HT1080 (cell line): ENCODE measurements around the gene GRIP2. TPM values are rescaled to one million over a fixed set of nuclear protein-coding genes. Genes with fewer than 3 reads are reported as not detected.

Experiments used
- DNase-seq: peaks from one replicate; pipeline ENCODE4 v3.0.0-alpha.2; 2015; ENCODE audit warnings: low read depth
- total RNA-seq: library from RNA; depleted of rRNA; stranded (reverse); fragments of >200 nt; shearing (Covaris generic); gene quantifications from 2 replicates; pipeline ENCODE4 v1.2.3, GENCODE V29; 2014

Gene GRIP2
- total RNA-seq, 1 experiment from 2014 or later: not detected

DNA sequence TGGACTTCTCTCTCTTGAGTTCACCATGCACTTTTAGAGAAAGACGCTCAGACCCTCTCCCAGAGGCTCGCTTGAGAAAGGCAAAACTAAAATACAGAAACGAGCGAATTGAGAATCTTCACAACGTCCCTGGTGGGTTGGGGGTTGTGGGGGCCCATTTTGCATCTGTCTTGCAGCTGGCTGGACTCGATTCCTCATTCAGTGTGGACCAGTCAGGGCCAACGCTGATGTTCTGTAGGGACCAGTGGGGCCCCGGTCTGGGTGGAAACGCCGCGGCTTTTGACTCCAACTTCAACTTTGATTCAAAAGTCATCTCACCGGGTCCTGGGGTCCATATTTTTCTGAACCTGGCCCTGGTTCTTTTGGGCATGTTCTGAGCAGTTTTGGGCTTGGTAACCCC lies 69.7 kb downstream of the GRIP2 start:
- no peak for DNase-seq

GRCh38 chr3:14468621-14468981 lies 71.5 kb downstream of the GRIP2 start:
- DNase-seq: no peak

DNA sequence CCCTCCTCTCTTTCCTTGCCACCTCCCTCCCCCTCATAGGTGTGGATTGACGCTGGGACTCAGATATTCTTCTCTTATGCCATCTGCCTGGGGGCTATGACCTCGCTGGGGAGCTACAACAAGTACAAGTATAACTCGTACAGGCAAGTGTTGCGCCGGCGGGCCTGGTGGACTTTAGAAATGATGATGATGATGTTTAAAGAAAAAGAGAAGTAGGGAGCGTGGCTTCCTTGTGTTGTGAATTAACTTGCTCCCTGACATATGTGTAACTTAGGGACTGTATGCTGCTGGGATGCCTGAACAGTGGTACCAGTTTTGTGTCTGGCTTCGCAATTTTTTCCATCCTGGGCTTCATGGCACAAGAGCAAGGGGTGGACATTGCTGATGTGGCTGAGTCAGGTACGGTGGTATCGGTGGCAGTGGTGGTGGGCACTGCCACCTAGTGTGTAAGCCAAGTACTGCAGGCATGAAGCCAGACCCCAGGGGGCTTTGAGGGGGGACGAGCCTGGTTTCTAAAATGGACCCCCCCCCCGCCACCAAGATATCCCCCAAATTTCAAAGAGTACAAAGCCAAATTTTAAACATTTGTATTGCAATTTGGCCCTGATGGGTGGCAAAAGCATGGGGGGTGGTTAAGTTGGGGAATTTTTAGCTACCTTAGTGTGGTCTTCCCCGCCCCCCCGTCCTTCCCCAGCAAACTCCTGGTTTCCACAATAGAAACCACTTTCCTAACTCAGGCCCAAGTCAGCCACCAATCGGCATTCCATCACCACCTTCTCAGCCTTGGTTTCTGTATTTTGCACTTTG lies 72.1 kb downstream of the GRIP2 start:
- DNase-seq: peak; percentile 40

- DNase-seq: no peak
Measured at GRCh38 chr3:14466179-14466903, 73.8 kb downstream of the GRIP2 start.

DNA sequence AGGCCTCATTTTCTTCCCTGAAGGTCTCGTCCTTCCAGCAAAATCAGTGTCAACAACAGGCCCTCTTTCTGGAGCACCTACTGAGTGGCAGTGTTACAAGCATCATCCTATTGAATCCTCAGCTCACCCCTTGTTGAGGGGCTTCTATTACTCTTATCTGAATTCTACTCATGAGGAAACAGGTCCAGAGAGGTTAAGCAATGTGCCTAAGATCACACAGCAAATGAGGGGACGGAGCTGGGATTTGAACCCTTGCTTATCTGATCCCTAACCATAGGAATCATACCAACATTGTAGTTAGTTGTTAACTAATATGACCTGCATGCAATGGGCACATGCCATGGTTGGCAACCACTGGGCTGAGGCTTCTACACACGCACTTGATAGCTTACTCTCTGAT lies 74.7 kb downstream of the GRIP2 start:
- DNase-seq: no peak

GRCh38 chr3:14464521-14464920 lies 75.6 kb downstream of the GRIP2 start:
- DNase-seq: no peak

- no peak for DNase-seq
Measured at GRCh38 chr3:14464141-14464465, 76.0 kb downstream of the GRIP2 start.

- DNase-seq: no peak
Measured at GRCh38 chr3:14463330-14464140, 76.6 kb downstream of the GRIP2 start.

DNA sequence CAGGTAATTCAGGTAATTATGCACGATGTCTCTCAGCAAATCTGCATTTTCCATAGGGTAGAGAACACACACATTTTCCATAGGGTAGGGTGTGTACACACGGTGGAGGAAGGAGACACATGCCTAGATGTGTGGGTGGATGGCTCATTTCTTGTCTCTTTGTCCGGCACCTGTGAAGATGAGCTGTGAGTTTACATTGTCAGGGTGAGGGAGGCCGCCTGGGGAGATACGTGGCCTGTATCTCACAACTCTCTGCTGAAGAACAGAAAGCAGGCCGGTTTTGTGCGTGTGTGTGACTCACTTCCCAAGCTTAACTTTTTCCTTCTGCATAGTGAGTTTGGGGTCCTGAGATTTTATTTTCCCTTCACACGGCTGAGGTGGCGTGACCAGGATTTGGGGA lies 77.4 kb downstream of the GRIP2 start:
- no peak for DNase-seq

GRCh38 chr3:14461748-14462324 lies 78.3 kb downstream of the GRIP2 start:
- DNase-seq: peak; percentile 59

DNA sequence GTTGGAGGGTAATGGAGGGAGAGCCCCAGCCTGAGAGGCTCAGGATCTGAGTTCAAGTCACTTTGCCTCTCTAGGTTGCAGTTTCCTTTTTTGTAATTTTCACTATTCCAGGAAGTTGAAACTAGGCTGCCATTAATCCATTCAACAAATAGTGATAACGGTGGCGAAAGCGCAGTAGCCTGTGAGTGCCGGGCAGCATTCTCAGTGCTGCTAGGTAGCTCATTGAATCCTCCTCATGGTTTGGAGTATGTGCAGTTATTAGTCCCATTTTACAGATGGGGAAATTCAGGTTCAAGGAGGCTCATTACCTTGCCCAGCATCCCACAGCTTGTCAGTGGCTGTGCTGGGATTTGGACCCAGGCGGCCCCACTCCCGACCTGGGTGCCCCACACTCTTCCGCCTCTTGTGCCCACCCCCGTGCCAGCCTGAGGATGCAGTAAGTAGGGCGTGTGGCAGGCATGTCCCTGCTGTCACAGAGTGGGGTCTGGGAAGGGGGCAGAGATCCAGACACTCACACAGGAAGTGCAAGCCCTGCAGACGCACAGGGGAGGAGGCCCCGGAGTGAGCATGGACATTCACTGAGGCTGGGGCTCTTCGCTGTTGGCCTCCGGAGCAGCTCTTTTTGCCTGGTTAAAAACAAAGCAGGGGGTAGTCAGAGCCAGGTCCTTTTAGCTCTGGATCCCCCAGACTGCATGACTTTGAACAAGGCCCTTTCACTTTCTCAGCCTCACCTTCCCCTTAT lies 79.0 kb downstream of the GRIP2 start:
- DNase-seq: no peak

DNA sequence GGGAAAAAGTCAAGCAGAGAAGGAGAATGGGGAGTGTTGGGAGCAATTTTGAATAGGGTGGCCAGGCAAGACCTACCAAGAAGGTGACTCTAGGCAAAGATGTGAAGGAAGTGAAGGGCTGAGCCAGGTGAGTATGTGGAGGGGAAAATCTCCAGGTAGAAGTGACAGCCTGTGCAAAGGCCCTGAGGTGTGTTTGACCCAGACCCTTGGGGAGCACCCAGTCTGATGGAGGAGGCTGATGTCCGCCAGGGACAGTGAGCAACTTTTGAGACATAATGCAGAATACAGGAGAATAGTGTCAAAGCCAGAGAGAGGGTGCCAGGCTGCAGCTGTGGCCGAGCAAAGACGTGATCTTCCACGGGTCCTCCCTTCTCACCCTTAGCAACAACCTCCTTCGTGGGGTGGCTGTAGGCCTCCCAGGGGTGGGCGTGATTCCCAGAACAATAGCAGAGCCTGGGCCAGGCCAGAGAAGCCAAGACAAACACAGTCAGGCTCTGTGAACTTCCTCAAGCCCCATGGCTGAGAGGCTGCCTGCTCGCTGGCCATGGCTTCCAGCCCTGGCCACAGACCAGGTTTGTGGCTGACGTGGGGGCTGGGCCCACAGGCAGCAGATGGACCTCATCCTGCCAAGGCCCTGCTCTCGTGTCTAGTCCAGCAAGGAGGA lies 79.7 kb downstream of the GRIP2 start:
- DNase-seq: peak; percentile 86

DNA sequence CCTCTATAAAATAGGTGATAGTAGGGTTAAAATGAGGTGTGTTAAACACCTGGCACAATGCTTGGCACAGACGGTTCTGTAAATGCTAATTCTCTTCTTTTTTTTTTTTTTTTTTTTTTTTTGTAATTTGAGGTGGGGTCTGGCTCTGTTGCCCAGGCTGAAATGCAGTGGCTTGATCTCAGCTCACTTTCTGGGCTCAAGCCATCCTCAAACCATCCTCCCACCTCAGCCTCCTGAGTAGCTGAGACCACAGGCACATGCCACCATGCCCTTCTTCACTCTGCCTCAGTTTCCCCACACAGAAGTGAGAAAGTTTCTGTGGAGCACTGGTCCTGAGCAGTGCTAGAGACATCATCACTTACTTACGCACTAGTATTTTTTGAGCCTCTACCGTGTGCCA lies 80.4 kb downstream of the GRIP2 start:
- no peak for DNase-seq

GRCh38 chr3:14459384-14459783 lies 80.8 kb downstream of the GRIP2 start:
- DNase-seq: no peak

GRCh38 chr3:14458434-14459275 lies 81.5 kb downstream of the GRIP2 start:
- no peak for DNase-seq

- DNase-seq: no peak
Measured at GRCh38 chr3:14457999-14458398, 82.1 kb downstream of the GRIP2 start.

- DNase-seq: no peak
Measured at GRCh38 chr3:14457481-14457880, 82.7 kb downstream of the GRIP2 start.

GRCh38 chr3:14456794-14457193 lies 83.3 kb downstream of the GRIP2 start:
- no peak for DNase-seq

DNA sequence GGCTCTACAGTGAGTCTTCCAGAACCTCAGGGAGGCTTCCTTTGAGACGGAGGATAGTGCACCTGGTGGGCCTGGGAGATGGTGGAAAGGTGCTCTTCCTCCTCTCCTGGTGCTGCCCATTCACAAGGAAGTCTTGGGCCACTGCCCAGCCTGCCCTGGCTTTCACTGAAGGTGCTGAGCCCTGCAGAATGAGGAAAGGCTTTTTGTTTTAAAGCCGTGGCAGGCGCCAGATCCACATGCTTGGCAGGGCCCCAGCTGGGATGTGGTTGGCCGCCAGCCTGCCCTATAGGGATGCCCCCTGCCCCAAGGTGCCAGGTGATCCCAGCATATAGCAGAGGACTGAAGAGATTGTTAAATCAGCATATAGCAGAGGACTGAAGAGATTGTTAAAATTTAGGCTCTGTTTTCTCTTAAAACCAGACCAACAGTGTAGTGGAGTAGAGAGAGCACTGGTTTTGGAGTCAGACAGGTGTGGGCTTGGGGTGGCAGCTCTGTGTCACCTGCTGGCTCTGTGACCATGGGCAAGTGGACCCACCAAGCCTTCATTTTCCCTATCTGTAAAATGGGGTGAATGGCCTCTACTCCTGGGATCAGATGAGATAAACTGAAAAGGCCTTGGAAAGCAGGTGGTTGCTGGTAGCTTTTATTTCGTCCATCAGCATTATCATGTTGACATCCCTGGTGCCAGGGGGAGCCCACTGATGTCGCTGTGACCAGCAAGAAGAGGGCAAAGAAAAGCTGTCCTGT lies 84.4 kb downstream of the GRIP2 start:
- no peak for DNase-seq
